Measurements from ENCODE around the gene COMT. TPM values are rescaled to one million over a fixed set of nuclear protein-coding genes. Genes with fewer than 3 reads are reported as not detected.

COMT gene
- total and polyA plus RNA-seq, 3 experiments from 2014 or later, result 89.3 to 93.7 (median 92.7) TPM

DNA sequence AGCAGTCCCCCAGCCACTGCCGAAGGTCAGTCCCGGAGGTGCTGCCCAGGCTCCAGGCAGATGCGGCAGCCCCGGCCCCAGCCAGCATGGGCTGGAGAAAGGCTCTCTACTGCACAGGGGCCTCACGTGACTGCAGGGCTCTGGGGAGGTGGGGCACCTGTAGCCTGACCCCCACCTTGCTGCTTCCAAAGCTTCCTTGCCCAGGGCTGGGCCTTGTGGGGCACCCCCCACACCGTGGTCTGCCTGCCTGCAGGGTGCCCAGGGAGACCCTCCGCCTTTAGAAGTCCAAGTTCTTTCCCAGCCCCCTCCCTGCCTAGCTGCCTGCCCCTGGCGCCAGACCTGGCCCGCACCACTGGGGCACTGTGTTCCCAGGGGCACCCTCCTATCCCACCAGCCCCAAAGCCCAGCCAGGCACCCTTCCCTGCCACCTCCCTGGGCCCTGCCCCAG is 28.5 kb downstream of the COMT start:
- DNase-seq, result no peak
- Histone ChIP-seq H3K27ac (ENCODE audit: low read depth, low read length) (no peak overlapping the region), H3K27me3 (ENCODE audit: insufficient read depth, low read length, poor library complexity, severe bottlenecking) (no peaks in the 10 kb centered on the region), H3K4me3 (ENCODE audit: low read length) (no peak overlapping the region), H3K9me3 (ENCODE audit: low read length) (no peaks in the 10 kb centered on the region), H3K36me3 (ENCODE audit: insufficient read depth, low read length) (no peaks in the 10 kb centered on the region), H3K4me1 (ENCODE audit: insufficient read depth, low read length) (peaks cover 24% of the 10 kb centered on the region)
- Mint-ChIP-seq H3K27me3 (no peaks in the 10 kb centered on the region), H3K4me3 (no peak overlapping the region), H3K27ac (no peak overlapping the region), H3K9me3 (no peaks in the 10 kb centered on the region), H3K36me3 (peaks cover 0 to 21% (median 2%) of the 10 kb centered on the region in 3 donors), H3K4me1 (peaks cover 6 to 12% (median 8%) of the 10 kb centered on the region in 3 donors)
- ChIA-PET CTCF (interaction anchor here (0.6 to 2.7 kb wide), 9 partner anchors 13 to 316 kb away, joined by 3 to 14 read pairs (median 4); partner anchors contain the start of gene TANGO2), POLR2A (interaction anchor here (0.6 kb wide), 1 partner anchor 32 kb away, joined by 3 read pairs; no protein-coding TSS in a partner anchor)

DNA sequence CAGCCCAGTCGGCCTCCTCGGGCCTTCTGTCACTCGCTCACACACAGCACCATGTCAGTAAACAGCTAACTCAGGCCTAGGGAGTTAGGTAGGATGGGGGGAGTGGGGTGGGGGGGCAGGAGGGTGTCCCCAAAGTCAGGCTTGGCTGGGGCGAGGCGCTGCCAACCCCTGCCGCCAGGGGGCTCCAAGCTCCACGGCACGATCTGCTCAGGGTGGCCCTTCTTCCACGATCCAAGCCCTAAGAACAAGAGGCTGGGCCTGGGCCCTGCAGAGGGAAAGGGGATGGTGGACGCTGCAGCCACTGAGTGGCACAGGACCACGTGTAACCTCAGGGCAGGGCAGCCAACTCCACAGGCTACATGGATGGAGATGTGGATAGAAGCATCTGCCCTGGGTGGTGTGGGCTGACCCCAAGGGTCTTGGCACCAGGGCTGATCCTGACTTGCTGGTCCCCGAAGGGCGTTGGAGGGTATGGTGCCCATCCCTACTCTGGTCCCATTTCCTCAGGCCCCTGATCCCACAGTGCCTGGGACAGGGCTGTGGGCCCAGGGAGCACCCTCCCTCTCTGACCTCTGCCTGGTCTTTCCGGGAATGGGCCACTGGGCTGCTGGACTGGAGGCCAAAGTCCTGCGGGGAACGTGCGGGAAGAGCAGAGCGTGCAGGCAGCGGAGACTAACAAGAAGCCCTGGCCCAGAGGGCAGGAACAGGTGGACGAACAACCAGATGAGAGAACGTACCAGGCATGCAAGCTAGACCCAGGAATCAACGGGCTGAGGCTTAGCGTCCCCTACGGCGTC is 29.1 kb downstream of the COMT start:
- Mint-ChIP-seq H3K27ac (peak overlapping the region in 1 of 8 donors; percentile 30), H3K36me3 (peaks cover 0 to 20% (median 2%) of the 10 kb centered on the region in 3 donors), H3K4me1 (peaks cover 6 to 17% (median 12%) of the 10 kb centered on the region in 3 donors), H3K27me3 (no peaks in the 10 kb centered on the region), H3K9me3 (no peaks in the 10 kb centered on the region), H3K4me3 (no peak overlapping the region)
- H3K36me3 ChIP-seq (ENCODE audit: insufficient read depth, low read length), result no peaks in the 10 kb centered on the region
- H3K27me3 ChIP-seq (ENCODE audit: insufficient read depth, low read length, poor library complexity, severe bottlenecking), result no peaks in the 10 kb centered on the region
- ChIA-PET CTCF (interaction anchor here (0.6 to 4.1 kb wide), 11 partner anchors 13 to 316 kb away, joined by 3 to 25 read pairs (median 4); partner anchors contain the start of gene TANGO2), POLR2A (interaction anchor here (0.6 kb wide), 1 partner anchor 31 kb away, joined by 3 read pairs; no protein-coding TSS in a partner anchor)
- peaks cover 31% of the 10 kb centered on the region for H3K4me1 ChIP-seq (ENCODE audit: insufficient read depth, low read length)
- no peak overlapping the region for H3K27ac ChIP-seq (ENCODE audit: low read depth, low read length)
- no peaks in the 10 kb centered on the region for H3K9me3 ChIP-seq (ENCODE audit: low read length)
- no peak overlapping the region for H3K4me3 ChIP-seq (ENCODE audit: low read length)
- DNase-seq, result peak; percentile 66 to 82 (median 75)

DNA sequence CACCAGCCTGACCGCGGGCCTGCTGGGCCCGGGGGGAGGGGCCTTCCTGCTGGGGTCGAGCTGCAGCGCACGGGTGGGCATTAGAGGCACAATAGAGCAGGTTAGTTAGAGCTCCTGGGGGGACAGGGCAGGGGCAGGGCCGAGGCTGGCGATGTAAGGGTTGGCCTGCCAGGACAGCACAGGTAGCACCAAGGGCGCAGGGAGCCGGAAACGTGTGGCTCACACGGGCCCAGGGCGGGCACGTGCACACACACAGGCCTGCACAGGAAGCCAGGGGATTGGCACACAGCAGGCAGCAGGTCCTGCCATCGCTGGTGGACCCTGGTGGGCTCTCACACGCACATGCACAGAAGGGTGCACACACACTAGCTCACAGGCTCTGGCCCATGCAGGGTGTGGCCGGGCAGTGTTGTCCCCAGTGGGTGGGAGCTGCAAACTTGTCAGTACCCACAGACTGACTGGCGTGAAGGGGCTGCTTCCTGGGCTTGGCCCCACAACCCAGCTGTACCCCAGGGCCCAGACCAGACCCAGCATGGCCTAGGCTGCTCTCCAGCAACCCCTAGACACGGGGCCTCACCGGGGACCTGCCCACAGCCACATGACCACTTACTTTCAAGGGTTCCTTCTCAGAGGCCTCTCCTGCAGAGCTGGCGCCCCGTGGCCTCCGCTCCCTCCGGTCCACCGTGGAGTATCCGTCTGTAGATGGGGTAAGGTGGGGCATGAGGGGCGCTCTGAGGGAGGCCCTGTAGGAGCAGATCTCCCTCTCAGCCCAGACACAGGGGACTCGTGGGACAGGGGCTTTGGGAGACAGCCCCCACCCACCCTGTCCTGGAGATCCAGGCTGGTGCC is 29.9 kb downstream of the COMT start:
- H3K9me3 Mint-ChIP-seq, result no peaks in the 10 kb centered on the region
- ChIA-PET POLR2A (no interaction called here), CTCF (interaction anchor here (1.2 to 4.1 kb wide), 6 partner anchors 17 to 315 kb away, joined by 3 to 25 read pairs (median 4); no protein-coding TSS in a partner anchor)
- no peak overlapping the region for H3K4me3 Mint-ChIP-seq
- Histone ChIP-seq H3K36me3 (ENCODE audit: insufficient read depth, low read length) (no peaks in the 10 kb centered on the region), H3K9me3 (ENCODE audit: low read length) (no peaks in the 10 kb centered on the region), H3K27me3 (ENCODE audit: insufficient read depth, low read length, poor library complexity, severe bottlenecking) (no peaks in the 10 kb centered on the region), H3K4me3 (ENCODE audit: low read length) (no peak overlapping the region), H3K27ac (ENCODE audit: low read depth, low read length) (no peak overlapping the region), H3K4me1 (ENCODE audit: insufficient read depth, low read length) (peaks cover 32% of the 10 kb centered on the region)
- H3K27ac Mint-ChIP-seq, result no peak overlapping the region
- peaks cover 0 to 16% (median 2%) of the 10 kb centered on the region in 3 donors for H3K36me3 Mint-ChIP-seq
- peaks cover 6 to 17% (median 12%) of the 10 kb centered on the region in 3 donors for H3K4me1 Mint-ChIP-seq
- H3K27me3 Mint-ChIP-seq, result no peaks in the 10 kb centered on the region
- peak in 1 of 5 donors; percentile 31 for DNase-seq

DNA sequence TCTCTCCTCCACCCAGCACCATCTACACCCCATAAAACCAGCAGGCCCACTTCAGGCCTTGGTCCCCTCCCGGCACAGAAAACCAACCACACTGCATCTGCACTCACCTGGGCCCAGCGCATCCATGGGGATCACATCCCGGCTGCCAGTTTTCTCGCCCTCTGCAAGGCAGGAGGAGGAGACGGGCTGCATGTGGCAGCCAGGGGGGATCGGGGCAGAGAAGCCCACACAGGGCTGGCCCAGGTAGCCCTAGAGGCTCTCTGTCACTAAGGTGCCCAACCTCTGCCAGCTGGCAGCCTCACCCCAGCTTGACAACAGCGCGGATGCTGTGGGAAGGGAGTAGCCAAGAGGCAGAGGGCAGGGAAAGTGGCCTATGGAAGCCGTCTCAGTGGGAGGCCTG is 30.7 kb downstream of the COMT start:
- H3K27me3 Mint-ChIP-seq, result no peaks in the 10 kb centered on the region
- Histone ChIP-seq H3K4me1 (ENCODE audit: insufficient read depth, low read length) (peaks cover 32% of the 10 kb centered on the region), H3K9me3 (ENCODE audit: low read length) (no peaks in the 10 kb centered on the region), H3K4me3 (ENCODE audit: low read length) (no peak overlapping the region), H3K36me3 (ENCODE audit: insufficient read depth, low read length) (no peaks in the 10 kb centered on the region), H3K27ac (ENCODE audit: low read depth, low read length) (no peak overlapping the region), H3K27me3 (ENCODE audit: insufficient read depth, low read length, poor library complexity, severe bottlenecking) (no peaks in the 10 kb centered on the region)
- DNase-seq, result no peak
- CTCF ChIA-PET, result interaction anchor here (1.0 to 4.1 kb wide), 3 partner anchors 41 to 157 kb away, joined by 3 to 25 read pairs (median 11); no protein-coding TSS in a partner anchor
- no peak overlapping the region for H3K27ac Mint-ChIP-seq
- H3K36me3 Mint-ChIP-seq, result peaks cover 0 to 9% (median 2%) of the 10 kb centered on the region in 3 donors
- no peak overlapping the region for H3K4me3 Mint-ChIP-seq
- POLR2A ChIA-PET, result no interaction called here
- H3K9me3 Mint-ChIP-seq, result no peaks in the 10 kb centered on the region
- H3K4me1 Mint-ChIP-seq, result peaks cover 6 to 17% (median 12%) of the 10 kb centered on the region in 3 donors

DNA sequence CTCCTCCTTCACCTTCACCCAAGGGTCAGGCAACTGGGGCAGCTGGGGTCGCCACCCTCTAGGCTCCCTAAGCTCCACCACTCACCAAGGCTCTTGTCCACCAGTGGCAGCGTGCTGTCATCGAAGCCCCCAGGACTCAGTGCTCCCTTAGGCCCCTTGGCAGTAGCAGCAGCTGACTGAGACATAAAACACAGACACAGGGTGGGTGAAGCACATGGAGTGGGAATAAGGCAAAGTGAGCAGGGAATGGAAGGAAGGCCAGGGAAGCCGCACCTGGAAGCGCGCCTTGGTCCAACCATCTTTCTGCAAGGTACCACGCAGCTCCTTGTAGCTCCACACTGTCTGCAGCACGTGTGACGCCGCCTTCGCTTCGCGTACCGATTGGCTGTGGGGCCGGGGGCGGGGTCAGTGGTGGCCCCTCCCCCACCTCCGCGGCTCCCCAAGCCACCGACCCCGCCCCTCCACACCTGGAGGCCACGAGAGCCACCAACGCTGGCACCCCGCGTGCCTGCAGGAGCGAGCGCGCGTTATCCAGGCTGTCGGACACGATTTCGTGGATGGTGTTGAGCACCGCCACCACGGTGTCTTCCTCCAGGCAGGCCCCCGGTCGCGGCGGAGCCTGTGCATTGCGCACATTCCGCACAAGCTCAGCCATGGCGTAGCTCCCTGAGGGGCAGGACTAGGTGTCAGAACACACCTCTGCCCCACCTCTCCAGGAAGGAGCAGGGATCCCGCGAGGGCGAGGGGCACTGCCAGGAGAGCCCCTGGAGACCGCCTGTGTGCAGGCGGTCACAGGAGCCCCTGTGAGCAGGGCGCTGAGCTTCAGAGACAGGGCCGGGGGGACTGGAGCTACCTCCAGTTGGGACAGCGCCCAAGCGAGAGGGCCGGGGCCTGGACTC is 31.3 kb downstream of the COMT start:
- no peak overlapping the region for H3K4me3 Mint-ChIP-seq
- CTCF ChIA-PET, result interaction anchor here (1.0 to 4.1 kb wide), 3 partner anchors 40 to 156 kb away, joined by 3 to 25 read pairs (median 3); no protein-coding TSS in a partner anchor
- no peak overlapping the region for H3K27ac ChIP-seq (ENCODE audit: low read depth, low read length)

DNA sequence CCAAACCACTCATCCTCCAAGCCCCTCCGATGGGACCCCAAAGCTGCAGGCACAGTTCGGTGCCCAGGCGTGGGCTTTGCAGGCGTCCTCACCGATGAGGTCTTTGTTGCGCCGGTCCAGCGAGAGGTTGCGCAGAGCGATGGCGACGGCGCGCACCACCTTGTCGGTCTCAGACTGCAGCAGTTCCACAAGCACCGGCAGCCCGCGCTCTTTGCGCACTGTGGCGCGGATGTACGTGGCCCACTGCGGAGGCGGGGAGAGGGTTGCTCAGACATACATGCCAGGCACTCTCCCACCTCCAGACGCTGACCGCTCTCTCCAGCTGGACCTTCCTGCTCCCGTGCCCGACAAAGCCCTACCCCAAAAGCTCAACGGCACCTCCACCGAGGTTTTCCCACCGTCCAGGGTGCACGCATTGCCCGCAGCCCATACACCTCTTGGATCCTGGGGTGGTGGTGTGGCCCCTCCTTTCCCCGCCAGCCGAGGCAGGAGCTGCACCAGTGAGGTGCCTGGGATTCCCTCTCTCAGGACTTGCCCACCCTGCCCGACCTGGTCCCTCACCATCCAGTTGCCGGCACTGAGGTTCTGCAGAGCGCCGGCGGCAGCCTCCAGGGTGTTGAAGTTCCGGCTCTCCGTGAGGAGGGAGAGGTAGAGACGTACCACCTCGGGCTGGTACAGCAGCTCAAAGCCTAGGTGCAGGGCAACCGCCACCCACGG is 32.1 kb downstream of the COMT start:
- H3K9me3 Mint-ChIP-seq, result no peaks in the 10 kb centered on the region
- H3K36me3 Mint-ChIP-seq, result peaks cover 0 to 2% (median 0%) of the 10 kb centered on the region in 3 donors
- Histone ChIP-seq H3K36me3 (ENCODE audit: insufficient read depth, low read length) (no peaks in the 10 kb centered on the region), H3K9me3 (ENCODE audit: low read length) (no peaks in the 10 kb centered on the region), H3K4me1 (ENCODE audit: insufficient read depth, low read length) (peaks cover 32% of the 10 kb centered on the region), H3K4me3 (ENCODE audit: low read length) (no peak overlapping the region), H3K27me3 (ENCODE audit: insufficient read depth, low read length, poor library complexity, severe bottlenecking) (no peaks in the 10 kb centered on the region), H3K27ac (ENCODE audit: low read depth, low read length) (no peak overlapping the region)
- peaks cover 6 to 17% (median 12%) of the 10 kb centered on the region in 3 donors for H3K4me1 Mint-ChIP-seq
- no peak overlapping the region for H3K27ac Mint-ChIP-seq
- H3K27me3 Mint-ChIP-seq, result no peaks in the 10 kb centered on the region
- CTCF ChIA-PET, result interaction anchor here (1.0 to 4.1 kb wide), 3 partner anchors 26 to 156 kb away, joined by 3 to 25 read pairs (median 3); no protein-coding TSS in a partner anchor
- POLR2A ChIA-PET, result interaction anchor here (0.5 kb wide), 1 partner anchor 160 kb away, joined by 7 read pairs; no protein-coding TSS in a partner anchor
- no peak for DNase-seq
- no peak overlapping the region for H3K4me3 Mint-ChIP-seq

More for the DNA sequence above, 31.3 kb downstream of the COMT start:
- Mint-ChIP-seq H3K27ac (no peak overlapping the region), H3K36me3 (peaks cover 0 to 4% (median 0%) of the 10 kb centered on the region in 3 donors), H3K9me3 (no peaks in the 10 kb centered on the region), H3K4me1 (peaks cover 6 to 17% (median 12%) of the 10 kb centered on the region in 3 donors), H3K27me3 (no peaks in the 10 kb centered on the region)
- no peak for DNase-seq
- POLR2A ChIA-PET, result no interaction called here
- Histone ChIP-seq H3K4me1 (ENCODE audit: insufficient read depth, low read length) (peaks cover 32% of the 10 kb centered on the region), H3K9me3 (ENCODE audit: low read length) (no peaks in the 10 kb centered on the region), H3K36me3 (ENCODE audit: insufficient read depth, low read length) (no peaks in the 10 kb centered on the region), H3K4me3 (ENCODE audit: low read length) (no peak overlapping the region), H3K27me3 (ENCODE audit: insufficient read depth, low read length, poor library complexity, severe bottlenecking) (no peaks in the 10 kb centered on the region)

All from CD8-positive, alpha-beta memory T cell (primary cell).